NCI-H2107 treated with DMSO at 0.1 percent for 48 hours (cell line): ENCODE measurements around the gene ADSS1.

Experiments
- DNase-seq: peaks from one replicate; lab custom pipeline; 2025; ENCODE audit not compliant: unreplicated experiment; lab: John Stamatoyannopoulos, UW

ADSS1 gene

GRCh38 chr14:104687601-104688504 lies 36.2 kb upstream of the ADSS1 start:
- no peak for DNase-seq

GRCh38 chr14:104688505-104689108 lies 35.4 kb upstream of the ADSS1 start:
- DNase-seq: no peak

DNA sequence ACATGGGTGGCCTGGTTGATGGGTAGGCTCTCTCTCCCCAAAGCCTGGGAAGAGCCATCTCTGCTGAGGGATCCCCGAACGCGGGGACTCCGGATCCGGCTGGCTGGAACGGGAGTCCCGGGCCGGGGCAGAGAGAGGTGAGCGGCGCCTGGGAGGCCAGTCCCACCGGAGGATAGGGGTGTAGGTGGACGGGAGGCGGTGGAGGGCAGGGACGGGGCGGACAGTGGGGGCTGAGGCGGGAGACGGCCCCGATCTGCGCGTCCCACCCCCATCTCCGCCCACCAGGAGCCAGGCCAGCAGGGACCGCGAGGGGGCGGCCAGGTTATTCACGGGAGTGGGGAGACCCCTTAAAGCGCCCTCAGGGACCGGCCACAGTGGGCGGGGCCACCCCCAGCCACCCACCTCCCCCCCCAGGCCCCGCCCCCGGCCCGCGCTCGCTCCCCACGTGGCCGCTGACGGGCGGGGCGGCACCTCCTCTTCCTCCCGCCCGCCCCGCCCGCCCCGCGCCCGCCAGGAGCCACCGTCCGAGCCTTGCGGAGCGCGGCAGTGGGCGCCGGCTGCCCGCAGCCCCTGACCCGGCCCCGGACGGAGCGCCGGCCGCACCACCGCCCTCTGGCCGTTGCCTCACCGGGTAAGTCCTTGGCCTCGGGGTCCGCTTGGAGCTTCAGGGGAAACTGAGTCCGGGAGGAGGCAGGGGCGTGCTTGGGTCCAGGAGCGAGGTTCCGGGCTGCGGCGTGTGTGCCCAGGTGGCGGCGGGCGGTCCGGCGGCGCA lies 34.7 kb upstream of the ADSS1 start, which contains the start of gene INF2:
INF2 (plus strand) TSS at position 510 of the 772 bp plus-strand sequence. CDS start 11,748 bp downstream, outside the sequence.
- DNase-seq: no peak

- DNase-seq: no peak
These were observed 33.9 kb upstream of the ADSS1 start for GRCh38 chr14:104689881-104690711.

GRCh38 chr14:104690861-104691455 lies 33.1 kb upstream of the ADSS1 start:
- DNase-seq: no peak

DNA sequence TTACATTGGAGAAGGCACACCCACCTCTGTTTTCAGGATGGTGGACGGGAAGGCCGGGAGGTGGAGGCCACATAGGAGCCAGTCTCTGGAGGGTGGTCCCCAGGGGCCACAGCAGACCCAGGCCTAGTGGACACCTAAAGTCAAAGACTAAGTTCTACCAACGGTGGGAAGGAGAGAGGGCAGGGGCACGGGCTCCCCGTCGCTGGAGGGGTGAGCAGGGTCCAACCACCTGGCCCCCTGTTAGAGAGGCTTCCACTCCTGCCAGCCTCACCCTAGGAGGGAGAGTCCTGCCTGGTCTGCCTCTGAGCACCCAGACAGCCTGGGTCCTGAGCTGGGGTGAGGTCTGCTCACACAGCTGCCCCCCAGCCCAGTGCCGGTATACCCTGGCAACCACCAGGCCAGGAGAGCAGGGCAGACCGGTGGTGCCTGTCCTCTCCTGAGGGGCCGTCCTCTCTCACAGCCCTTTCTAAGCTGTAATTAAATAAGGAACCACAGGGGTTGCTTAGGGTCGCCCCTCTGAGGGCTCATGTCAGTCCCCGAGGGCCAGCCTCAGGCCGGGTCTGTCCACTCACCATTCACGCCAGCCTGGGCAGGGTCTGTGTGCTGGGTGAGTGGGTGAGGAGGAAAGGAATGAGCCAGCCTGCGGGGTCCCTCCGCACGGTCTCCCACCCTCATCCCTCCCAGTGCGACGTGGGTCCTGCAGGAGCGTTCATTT lies 32.3 kb upstream of the ADSS1 start:
- no peak for DNase-seq

- no peak for DNase-seq
These were observed 31.6 kb upstream of the ADSS1 start for GRCh38 chr14:104692261-104692938.

DNA sequence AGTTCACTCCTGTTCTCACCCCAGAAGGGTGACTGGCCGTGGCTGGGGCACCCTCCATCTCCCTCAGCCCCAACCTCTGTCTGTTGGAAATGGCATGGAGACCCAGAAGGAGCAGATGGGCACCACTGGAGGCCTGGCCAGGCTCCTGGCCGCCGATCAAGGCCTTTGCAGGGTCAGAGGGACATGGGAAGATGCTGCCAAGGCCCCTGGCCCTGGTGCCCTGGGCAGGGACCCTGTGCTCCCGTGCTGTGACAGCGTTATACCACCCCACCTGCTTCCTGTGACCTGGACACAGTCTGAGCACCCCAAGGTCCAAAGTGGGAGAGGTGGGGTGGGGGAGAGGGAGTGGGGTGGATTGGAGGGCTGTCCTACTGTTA lies 31.1 kb upstream of the ADSS1 start:
- no peak for DNase-seq

DNA sequence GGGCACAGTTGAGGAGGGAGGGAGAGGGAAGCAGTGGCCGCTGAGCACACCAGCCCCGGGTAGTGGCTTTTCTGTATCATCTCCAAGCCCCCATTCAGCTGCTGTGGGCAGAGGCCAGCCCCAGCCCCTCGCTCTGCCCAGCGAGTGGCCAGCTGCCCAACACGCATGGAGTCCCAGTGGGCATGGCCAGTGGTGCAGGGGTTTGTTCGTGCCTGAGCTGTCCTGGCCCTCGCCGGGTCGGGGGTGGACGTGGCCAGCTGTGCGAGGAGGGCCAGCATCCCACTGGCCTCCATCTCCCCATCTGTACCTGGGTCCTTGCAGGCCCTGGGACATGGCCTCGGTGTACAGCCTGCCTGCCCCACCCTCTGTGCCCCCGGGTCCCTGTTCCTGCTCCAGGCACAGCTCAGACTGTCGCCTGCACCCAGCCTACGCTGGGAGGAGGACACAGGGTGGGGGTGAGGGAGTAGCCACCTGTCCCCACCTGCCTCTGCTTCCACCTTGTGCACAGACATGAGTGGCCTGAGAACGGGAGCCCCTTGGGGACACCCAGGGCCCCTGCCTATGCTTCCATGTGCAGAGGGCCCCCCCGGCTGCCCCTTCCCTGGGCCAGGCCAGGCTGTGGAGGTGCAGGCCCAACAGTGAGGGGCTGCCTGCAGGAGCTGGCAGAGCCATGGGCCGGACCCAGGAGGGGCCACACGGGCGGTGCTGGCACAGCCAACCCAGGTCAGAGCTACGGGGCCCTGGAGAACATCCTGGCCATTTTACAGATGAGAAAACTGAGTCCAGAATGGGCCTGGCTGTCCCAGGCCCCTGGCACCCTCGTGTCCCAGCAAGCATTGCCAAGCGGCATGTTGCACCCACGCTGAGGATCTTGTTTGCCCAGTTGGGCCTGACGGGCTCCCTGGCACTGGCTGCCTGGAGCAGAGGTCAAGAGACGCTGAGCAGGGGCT lies 30.3 kb upstream of the ADSS1 start:
- no peak for DNase-seq

- DNase-seq: peak; percentile 97
These were observed 29.5 kb upstream of the ADSS1 start for GRCh38 chr14:104694475-104694950.

DNA sequence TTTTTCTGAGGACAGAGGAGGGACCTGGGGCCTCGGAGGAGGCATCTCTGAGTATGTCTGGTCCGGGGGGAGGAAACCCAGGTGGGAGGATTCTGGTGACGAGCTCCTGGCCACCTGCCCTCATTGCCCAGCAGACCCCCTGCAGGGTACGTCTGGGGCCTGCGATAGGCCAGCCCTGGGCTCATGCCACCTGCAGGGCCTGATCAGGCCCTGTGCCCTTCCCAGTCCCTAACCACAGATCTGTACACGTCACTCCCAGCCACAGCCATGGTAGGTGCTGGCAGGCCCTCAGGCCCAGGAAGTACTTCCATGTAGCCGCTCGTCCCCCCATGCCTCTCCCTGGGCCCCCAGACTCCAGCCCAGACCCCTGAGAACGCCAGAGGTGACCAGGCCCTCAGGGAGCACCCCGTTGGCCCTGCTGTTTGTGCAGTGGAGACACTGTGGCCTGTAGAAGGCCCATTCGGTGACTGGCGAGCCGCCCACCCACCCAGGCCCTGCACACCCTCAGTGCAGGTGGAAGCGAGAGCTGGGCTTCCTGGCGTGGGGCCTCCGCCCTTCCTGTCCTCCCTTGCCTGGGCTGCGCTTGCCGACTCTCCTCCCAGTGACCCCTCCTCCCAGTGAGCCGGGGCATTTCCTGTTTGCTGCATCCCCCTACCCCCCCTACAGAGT lies 28.9 kb upstream of the ADSS1 start:
- peak; percentile 98 for DNase-seq

- DNase-seq: no peak
These were observed 28.4 kb upstream of the ADSS1 start for GRCh38 chr14:104695660-104696000.

DNA sequence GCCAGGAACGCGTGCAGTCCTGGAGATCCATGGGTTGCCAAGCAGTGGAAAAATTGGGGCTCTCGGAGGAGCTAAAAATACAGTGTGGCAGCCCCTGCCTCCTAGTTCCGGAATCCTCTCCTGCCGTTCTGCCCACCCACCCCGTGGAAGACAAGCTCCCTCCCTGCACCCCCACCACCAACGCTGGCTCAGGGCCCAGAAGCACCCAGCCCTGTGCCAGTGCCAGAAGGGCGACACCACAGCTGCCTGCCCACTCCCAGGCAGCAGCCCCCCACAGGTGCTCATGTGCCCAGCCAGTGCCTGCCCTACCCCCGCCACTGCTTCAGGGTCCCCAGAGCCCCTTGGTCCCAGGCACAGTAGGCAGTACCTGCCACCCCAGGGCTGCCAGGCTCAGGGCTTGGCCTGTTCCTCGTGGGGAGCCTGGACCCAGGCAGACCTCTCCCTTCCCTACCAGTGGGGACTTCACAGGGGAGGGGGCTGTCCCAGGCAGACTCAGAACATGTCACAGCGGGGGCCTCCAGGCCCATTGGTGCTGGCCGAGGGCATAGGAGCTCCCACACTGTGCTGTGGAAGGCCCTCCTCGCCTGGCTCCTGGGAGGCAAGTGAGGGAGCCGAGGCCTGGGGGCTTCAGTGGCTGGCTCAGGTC lies 27.2 kb upstream of the ADSS1 start:
- no peak for DNase-seq

DNA sequence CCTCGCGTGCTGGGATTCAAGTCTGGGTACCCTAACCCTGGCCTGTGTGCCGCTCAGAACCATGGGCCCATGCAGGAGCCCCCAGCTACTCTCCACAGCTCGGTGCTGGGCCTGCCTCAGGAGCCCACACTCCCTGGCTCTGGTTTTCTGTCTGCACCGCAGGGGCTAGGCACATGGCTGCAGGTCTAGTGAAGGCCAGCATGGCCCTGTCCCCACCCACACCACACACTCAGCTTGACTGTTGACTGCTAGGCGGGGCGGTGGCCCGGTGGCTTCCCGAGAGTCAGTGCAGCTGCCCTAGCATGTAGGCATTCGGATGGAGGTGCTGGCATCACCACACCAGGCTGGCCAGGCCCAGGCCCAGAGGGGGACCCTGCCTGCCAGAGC lies 26.7 kb upstream of the ADSS1 start:
- DNase-seq: no peak

DNA sequence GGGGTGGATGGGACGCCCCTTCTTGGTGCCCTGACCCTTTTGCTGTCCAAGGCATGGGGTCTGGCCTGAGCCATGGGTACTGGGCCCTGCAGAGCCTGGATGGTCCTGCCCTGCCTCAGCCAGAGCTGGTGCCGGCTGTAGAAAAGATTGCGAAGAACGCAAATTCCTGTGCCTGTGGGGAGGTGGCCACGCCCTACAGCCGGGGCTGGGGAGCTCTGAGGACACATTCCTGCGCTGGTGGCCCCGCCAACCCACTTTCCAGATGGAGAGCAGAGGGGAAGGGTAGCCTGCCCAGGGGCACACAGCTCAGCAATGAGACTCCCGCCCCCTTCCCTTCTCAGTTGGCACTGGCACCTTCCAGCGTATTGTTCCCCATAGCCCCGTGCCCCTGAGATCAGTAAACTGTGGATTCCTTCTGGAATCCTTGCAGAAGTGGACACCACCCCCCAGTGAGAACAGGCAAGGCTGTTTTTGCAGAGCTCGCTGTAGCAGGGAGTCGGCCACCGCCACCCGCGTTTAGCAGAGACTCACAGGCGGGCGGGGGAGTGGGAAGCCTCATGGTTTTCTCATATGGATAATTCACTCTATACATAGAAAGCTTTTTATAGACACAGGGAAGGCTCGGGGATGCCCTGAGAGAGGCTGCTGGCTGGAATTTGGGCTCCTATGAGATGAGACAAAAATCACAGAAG lies 26.0 kb upstream of the ADSS1 start:
- DNase-seq: no peak

GRCh38 chr14:104698688-104699425 lies 25.2 kb upstream of the ADSS1 start:
- DNase-seq: no peak
